ENCODE results near the gene SSRP1. TPM values are rescaled to one million over a fixed set of nuclear protein-coding genes. Genes with fewer than 3 reads are reported as not detected.

Gene SSRP1
- total RNA-seq, 1 donor from 2014 or later, result 79.5 TPM

GRCh38 chr11:57311109-57311936 lies 24.4 kb downstream of the SSRP1 start:
- H4K20me1 ChIP-seq (ENCODE audit: insufficient read depth, low read length), result peaks cover 82% of the 10 kb centered on the region
- H3K27me3 ChIP-seq (ENCODE audit: insufficient read depth, low read length), result no peaks in the 10 kb centered on the region
- Mint-ChIP-seq H3K27ac (ENCODE audit: unreplicated experiment) (peak overlapping the region; percentile 84), H3K4me1 (ENCODE audit: low read depth, unreplicated experiment) (peaks cover 44% of the 10 kb centered on the region), H3K36me3 (ENCODE audit: low read depth, unreplicated experiment) (peaks cover 40% of the 10 kb centered on the region), H3K4me3 (ENCODE audit: unreplicated experiment) (peak overlapping the region; percentile 74), H3K9me3 (ENCODE audit: unreplicated experiment) (no peaks in the 10 kb centered on the region), H3K27me3 (ENCODE audit: low read depth, unreplicated experiment) (no peaks in the 10 kb centered on the region)
- H3K27ac ChIP-seq (ENCODE audit: low read depth, low read length), result peak overlapping the region; percentile 89
- peak overlapping the region; percentile 59 for H3K4me3 ChIP-seq (ENCODE audit: insufficient read depth, low read depth, low read length)
- TF ChIP-seq, protein P1, sequence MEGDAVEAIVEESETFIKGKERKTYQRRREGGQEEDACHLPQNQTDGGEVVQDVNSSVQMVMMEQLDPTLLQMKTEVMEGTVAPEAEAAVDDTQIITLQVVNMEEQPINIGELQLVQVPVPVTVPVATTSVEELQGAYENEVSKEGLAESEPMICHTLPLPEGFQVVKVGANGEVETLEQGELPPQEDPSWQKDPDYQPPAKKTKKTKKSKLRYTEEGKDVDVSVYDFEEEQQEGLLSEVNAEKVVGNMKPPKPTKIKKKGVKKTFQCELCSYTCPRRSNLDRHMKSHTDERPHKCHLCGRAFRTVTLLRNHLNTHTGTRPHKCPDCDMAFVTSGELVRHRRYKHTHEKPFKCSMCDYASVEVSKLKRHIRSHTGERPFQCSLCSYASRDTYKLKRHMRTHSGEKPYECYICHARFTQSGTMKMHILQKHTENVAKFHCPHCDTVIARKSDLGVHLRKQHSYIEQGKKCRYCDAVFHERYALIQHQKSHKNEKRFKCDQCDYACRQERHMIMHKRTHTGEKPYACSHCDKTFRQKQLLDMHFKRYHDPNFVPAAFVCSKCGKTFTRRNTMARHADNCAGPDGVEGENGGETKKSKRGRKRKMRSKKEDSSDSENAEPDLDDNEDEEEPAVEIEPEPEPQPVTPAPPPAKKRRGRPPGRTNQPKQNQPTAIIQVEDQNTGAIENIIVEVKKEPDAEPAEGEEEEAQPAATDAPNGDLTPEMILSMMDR (IDR thresholded peaks at IDR 0.05; ENCODE audit: insufficient read depth, low read depth, low read length), result no peak
- TF ChIP-seq EZH2 (IDR thresholded peaks at IDR 0.05; ENCODE audit: insufficient read depth, low read length), result no peak
- peaks cover 74% of the 10 kb centered on the region for H3K79me2 ChIP-seq (ENCODE audit: insufficient read depth, low read length)
- DNase-seq (ENCODE audit: low read depth) (peak; percentile 95), FAIRE-seq (peak; percentile 32)
- H3K9me3 ChIP-seq (ENCODE audit: insufficient read depth, low read depth, low read length), result no peaks in the 10 kb centered on the region
- H3K4me2 ChIP-seq (ENCODE audit: low read length), result peak overlapping the region; percentile 99
- H3K36me3 ChIP-seq (ENCODE audit: insufficient read depth, low read length), result peaks cover 22% of the 10 kb centered on the region
- peak overlapping the region; percentile 87 for H3K9ac ChIP-seq (ENCODE audit: low read length)
- peaks cover 48% of the 10 kb centered on the region for H3K4me1 ChIP-seq (ENCODE audit: insufficient read depth, low read length)
- peak overlapping the region; percentile 27 for H2AFZ ChIP-seq (ENCODE audit: low read depth, low read length)

GRCh38 chr11:57310630-57311086 lies 25.0 kb downstream of the SSRP1 start:
- Histone ChIP-seq H3K4me2 (ENCODE audit: low read length) (peak overlapping the region; percentile 99), H3K36me3 (ENCODE audit: insufficient read depth, low read length) (peaks cover 22% of the 10 kb centered on the region), H3K79me2 (ENCODE audit: insufficient read depth, low read length) (peaks cover 76% of the 10 kb centered on the region), H3K4me1 (ENCODE audit: insufficient read depth, low read length) (peaks cover 44% of the 10 kb centered on the region), H3K9ac (ENCODE audit: low read length) (peak overlapping the region; percentile 87), H3K27ac (ENCODE audit: low read depth, low read length) (peak overlapping the region; percentile 89), H4K20me1 (ENCODE audit: insufficient read depth, low read length) (peaks cover 80% of the 10 kb centered on the region), H3K4me3 (ENCODE audit: insufficient read depth, low read depth, low read length) (peak overlapping the region; percentile 59), H3K9me3 (ENCODE audit: insufficient read depth, low read depth, low read length) (no peaks in the 10 kb centered on the region), H2AFZ (ENCODE audit: low read depth, low read length) (peak overlapping the region; percentile 27), H3K27me3 (ENCODE audit: insufficient read depth, low read length) (no peaks in the 10 kb centered on the region)
- no peaks in the 10 kb centered on the region for H3K27me3 Mint-ChIP-seq (ENCODE audit: low read depth, unreplicated experiment)
- FAIRE-seq, result no peak
- H3K9me3 Mint-ChIP-seq (ENCODE audit: unreplicated experiment), result no peaks in the 10 kb centered on the region
- peak overlapping the region; percentile 84 for H3K27ac Mint-ChIP-seq (ENCODE audit: unreplicated experiment)
- peaks cover 47% of the 10 kb centered on the region for H3K4me1 Mint-ChIP-seq (ENCODE audit: low read depth, unreplicated experiment)
- peaks cover 40% of the 10 kb centered on the region for H3K36me3 Mint-ChIP-seq (ENCODE audit: low read depth, unreplicated experiment)
- no peak for DNase-seq (ENCODE audit: low read depth)
- TF ChIP-seq, protein P1 (IDR thresholded peaks at IDR 0.05; ENCODE audit: insufficient read depth, low read depth, low read length), result no peak
- TF ChIP-seq EZH2 (IDR thresholded peaks at IDR 0.05; ENCODE audit: insufficient read depth, low read length), result no peak
- peak overlapping the region; percentile 74 for H3K4me3 Mint-ChIP-seq (ENCODE audit: unreplicated experiment)

GRCh38 chr11:57310091-57310490 lies 25.6 kb downstream of the SSRP1 start:
- TF ChIP-seq EZH2 (IDR thresholded peaks at IDR 0.05; ENCODE audit: insufficient read depth, low read length), result no peak
- TF ChIP-seq, protein P1 (IDR thresholded peaks at IDR 0.05; ENCODE audit: insufficient read depth, low read depth, low read length), result no peak

More at GRCh38 chr11:57310091-57310490, 25.6 kb downstream of the SSRP1 start:
- Histone ChIP-seq H3K4me3 (ENCODE audit: insufficient read depth, low read depth, low read length) (no peak overlapping the region), H3K9ac (ENCODE audit: low read length) (peak overlapping the region; percentile 87), H3K27ac (ENCODE audit: low read depth, low read length) (peak overlapping the region; percentile 89), H3K27me3 (ENCODE audit: insufficient read depth, low read length) (no peaks in the 10 kb centered on the region), H3K36me3 (ENCODE audit: insufficient read depth, low read length) (peaks cover 22% of the 10 kb centered on the region), H3K9me3 (ENCODE audit: insufficient read depth, low read depth, low read length) (no peaks in the 10 kb centered on the region), H3K79me2 (ENCODE audit: insufficient read depth, low read length) (peaks cover 78% of the 10 kb centered on the region), H4K20me1 (ENCODE audit: insufficient read depth, low read length) (peaks cover 80% of the 10 kb centered on the region), H2AFZ (ENCODE audit: low read depth, low read length) (no peak overlapping the region), H3K4me2 (ENCODE audit: low read length) (peak overlapping the region; percentile 99), H3K4me1 (ENCODE audit: insufficient read depth, low read length) (peaks cover 42% of the 10 kb centered on the region)
- H3K36me3 Mint-ChIP-seq (ENCODE audit: low read depth, unreplicated experiment), result peaks cover 40% of the 10 kb centered on the region
- H3K4me3 Mint-ChIP-seq (ENCODE audit: unreplicated experiment), result peak overlapping the region; percentile 27
- no peak for FAIRE-seq
- no peaks in the 10 kb centered on the region for H3K27me3 Mint-ChIP-seq (ENCODE audit: low read depth, unreplicated experiment)
- DNase-seq (ENCODE audit: low read depth), result no peak
- peaks cover 47% of the 10 kb centered on the region for H3K4me1 Mint-ChIP-seq (ENCODE audit: low read depth, unreplicated experiment)
- no peaks in the 10 kb centered on the region for H3K9me3 Mint-ChIP-seq (ENCODE audit: unreplicated experiment)
- peak overlapping the region; percentile 84 for H3K27ac Mint-ChIP-seq (ENCODE audit: unreplicated experiment)
